A673 (cell line): Measurements from ENCODE around the gene CALM3.

Source experiments
- EZH2 ChIP-seq: fragments of 200-600 bp; sonication (generic); IDR thresholded peaks from 2 replicates; pipeline ENCODE4 v1.6.1; 2017; ENCODE audit warnings: borderline replicate concordance, low read depth, mild to moderate bottlenecking, mixed read lengths, antibody characterized with exemption, low read length; ENCODE audit not compliant: poor library complexity, severe bottlenecking
- TF ChIP-seq, protein P1 (sequence below): fragments of 300-800, 200-600 bp; sonication (generic); conservative IDR thresholded peaks from 2 replicates; pipeline ENCODE4 v1.5.1; 2017; ENCODE audit warnings: low read depth, mild to moderate bottlenecking, antibody characterized with exemption, low read length, moderate library complexity, mixed read lengths

DNA sequence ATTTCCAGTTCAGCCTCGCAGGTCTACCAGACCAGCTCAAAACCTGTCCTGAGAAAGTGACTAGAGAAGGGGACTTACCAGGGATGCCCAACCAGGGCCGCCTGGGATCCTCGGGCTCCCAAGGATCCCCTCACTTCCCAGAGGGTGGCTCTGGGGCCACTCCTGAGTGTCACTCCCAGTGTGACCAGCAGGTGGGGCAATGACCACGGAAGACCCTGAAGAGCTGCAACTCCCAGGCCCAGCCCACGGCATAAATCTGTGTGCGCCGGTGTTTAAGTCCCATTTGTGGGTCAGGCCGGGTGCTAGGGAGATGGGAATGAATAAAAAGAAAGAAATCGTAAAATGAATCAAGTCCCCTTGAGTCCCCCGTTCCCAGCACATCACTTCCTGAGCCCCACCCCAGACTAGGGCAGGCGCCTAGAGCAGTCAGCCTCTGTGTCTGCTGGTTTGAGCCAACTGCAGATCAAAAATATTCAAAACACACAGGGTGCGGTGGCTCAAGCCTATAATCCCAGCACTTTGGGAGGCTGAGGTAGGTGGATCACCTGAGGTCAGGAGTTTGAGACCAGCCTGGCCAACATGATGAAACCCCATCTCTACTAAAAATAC lies 13.1 kb downstream of the CALM3 start:
- TF ChIP-seq, protein P1, sequence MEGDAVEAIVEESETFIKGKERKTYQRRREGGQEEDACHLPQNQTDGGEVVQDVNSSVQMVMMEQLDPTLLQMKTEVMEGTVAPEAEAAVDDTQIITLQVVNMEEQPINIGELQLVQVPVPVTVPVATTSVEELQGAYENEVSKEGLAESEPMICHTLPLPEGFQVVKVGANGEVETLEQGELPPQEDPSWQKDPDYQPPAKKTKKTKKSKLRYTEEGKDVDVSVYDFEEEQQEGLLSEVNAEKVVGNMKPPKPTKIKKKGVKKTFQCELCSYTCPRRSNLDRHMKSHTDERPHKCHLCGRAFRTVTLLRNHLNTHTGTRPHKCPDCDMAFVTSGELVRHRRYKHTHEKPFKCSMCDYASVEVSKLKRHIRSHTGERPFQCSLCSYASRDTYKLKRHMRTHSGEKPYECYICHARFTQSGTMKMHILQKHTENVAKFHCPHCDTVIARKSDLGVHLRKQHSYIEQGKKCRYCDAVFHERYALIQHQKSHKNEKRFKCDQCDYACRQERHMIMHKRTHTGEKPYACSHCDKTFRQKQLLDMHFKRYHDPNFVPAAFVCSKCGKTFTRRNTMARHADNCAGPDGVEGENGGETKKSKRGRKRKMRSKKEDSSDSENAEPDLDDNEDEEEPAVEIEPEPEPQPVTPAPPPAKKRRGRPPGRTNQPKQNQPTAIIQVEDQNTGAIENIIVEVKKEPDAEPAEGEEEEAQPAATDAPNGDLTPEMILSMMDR, result peak; percentile 92
- no peak for TF ChIP-seq EZH2
